ENCODE data around the gene PPP4R2. TPM values are rescaled to one million over a fixed set of nuclear protein-coding genes. Genes with fewer than 3 reads are reported as not detected.

Gene PPP4R2
- total and polyA plus RNA-seq, 9 of the 15 experiments (the other 6 are each of a cell fraction or from before 2014, with no cell fraction given) = 11.0 to 49.6 (median 31.6) TPM

GRCh38 chr3:73056014-73056844, 59.6 kb downstream of the PPP4R2 start:
- Histone ChIP-seq H4K20me1 (replicated peaks; ENCODE audit: control insufficient read depth, insufficient read depth, low read length) (peaks cover 9% of the 10 kb centered on the region; the same call in 1 of the 2 replicates), H3K4me3 (no peak overlapping the region), H3K27me3 (ENCODE audit: control insufficient read depth in 2 of 2, insufficient read depth in 2 of 2, low read length in 2 of 2) (no peaks in the 10 kb centered on the region), H3K9me1 (ENCODE audit: control insufficient read depth, insufficient read depth, low read length) (no peaks in the 10 kb centered on the region), H3K4me2 (ENCODE audit: insufficient read depth, low read length) (no peak overlapping the region), H3K36me3 (ENCODE audit: control insufficient read depth, insufficient read depth, low read length) (peaks cover 30% of the 10 kb centered on the region; the same call in 2 of the 3 replicates), H3K9ac (ENCODE audit: insufficient read depth in 1 of 2, low read depth in 2 of 2, low read length in 2 of 2) (no peak overlapping the region), H3K79me2 (ENCODE audit: control insufficient read depth, insufficient read depth, low read length) (peaks cover 37% of the 10 kb centered on the region), H3K27ac (ENCODE audit: extremely low read depth, low read depth, low read length) (peak overlapping the region; percentile 19; the same call in 1 of the 3 replicates), H3K9me3 (replicated peaks; ENCODE audit: control insufficient read depth, insufficient read depth, low read depth, low read length) (no peaks in the 10 kb centered on the region), H2AFZ (ENCODE audit: low read depth, low read length) (no peak overlapping the region), H3K4me1 (replicated peaks in 1 of 2; ENCODE audit: control insufficient read depth in 2 of 2, insufficient read depth in 2 of 2, low read length in 2 of 2) (no peaks in the 10 kb centered on the region)
- CTCF ChIA-PET (ENCODE audit: low intra/inter-chr PET ratio) = interaction anchor here (0.7 to 1.8 kb wide), 6 partner anchors 29 to 1326 kb away, joined by 3 to 21 read pairs (median 4); no protein-coding TSS in a partner anchor
- ATAC-seq = peak; percentile 58; the same call in 2 of the 3 replicates
- POLR2A ChIA-PET = interaction anchor here (0.6 to 1.4 kb wide), 4 partner anchors 12 to 179 kb away, joined by 3 read pairs; no protein-coding TSS in a partner anchor
- 26% methylated on average over 5 of the region's 5 CpGs for WGBS (ENCODE audit: insufficient coverage, low coverage, missing lambda C conversion rate)
- FAIRE-seq = peak; percentile 68
- intact Hi-C loops (cut with micrococcal nuclease) (loop anchor here (1.0 to 5.0 kb wide), 2 partner anchors 59 to 118 kb away; partner anchors contain the start of gene PPP4R2), in situ Hi-C loops (cut with MboI) (no loop called here)
- TF ChIP-seq ZNF232 (CRISPR knock-in tag; IDR thresholded peaks at IDR 0.05) = no peak
- TF ChIP-seq NCOA2 (IDR thresholded peaks at IDR 0.05; ENCODE audit: partially characterized antibody in 2 of 2) = no peak
- no peak for TF ChIP-seq ZNF639 (CRISPR knock-in tag; conservative IDR thresholded peaks at IDR 0.05 in 1 of 2, IDR thresholded peaks at IDR 0.05 in 1 of 2)
- peak; percentile 53 to 63 for TF ChIP-seq RAD21 (CRISPR knock-in tag; conservative IDR thresholded peaks at IDR 0.05 in 1 of 2, IDR thresholded peaks at IDR 0.05 in 1 of 2)
- 0 out of 2 replicates have a peak, but pooled peaks have one; percentile 12 for TF ChIP-seq SMC3 (conservative IDR thresholded peaks at IDR 0.05; ENCODE audit: insufficient read depth, low read depth, low read length)
- no peak for TF ChIP-seq SPI1 (IDR thresholded peaks at IDR 0.05; ENCODE audit: borderline replicate concordance, low read depth, low read length)
- peak; percentile 25 to 57 (median 27); a peak in 3 of 6 replicates for TF ChIP-seq CTCF (IDR thresholded peaks at IDR 0.05 in 2 of 3, conservative IDR thresholded peaks at IDR 0.05 in 1 of 3; ENCODE audit: insufficient read depth in 2 of 3, low read depth in 1 of 3, low read length in 3 of 3)
- peak; percentile 58; the same call in 1 of the 2 replicates for TF ChIP-seq DEAF1 (CRISPR knock-in tag; IDR thresholded peaks at IDR 0.05)
- TF ChIP-seq ZNF280B (CRISPR knock-in tag; IDR thresholded peaks at IDR 0.05) = no peak
- TF ChIP-seq KLF16 (IDR thresholded peaks at IDR 0.05) = 0 out of 2 replicates have a peak, but pooled peaks have one; percentile 8
- BruUV-seq (replicated peaks) = no TSS peak
- DNase-seq (ENCODE audit: extremely low read depth in 1 of 4, low spot score in 3 of 4) = peak in 1 of 4 experiments; percentile 37
